GM19239 (cell line): Measurements from ENCODE around the gene XPC.
A peak's percentile ranks its signal among the peaks of the same experiment; 100 is the strongest.
"Not testable (repeated sequence)": the region's sequence is repeated elsewhere in the genome, so short reads cannot be mapped to it uniquely, and the experiment has no call there.

Experiments used
- DNase-seq: peaks from one replicate; pipeline ENCODE4 v3.0.0; 2011; ENCODE audit warnings: low spot score; ENCODE audit not compliant: insufficient read length
- FAIRE-seq: peaks from 2 replicates; lab custom pipeline; 2011; peaks lifted over from hg19 to GRCh38; lab: Jason Lieb, UNC

XPC gene

GRCh38 chr3:14178247-14179113, at the start of gene XPC, which contains the start of gene LSM3:
Gene XPC, minus strand, starts transcription at chr3:14178601. Its CDS starts 33 bp downstream, at chr3:14178568.
Gene LSM3, plus strand, starts transcription at chr3:14178817. Its CDS starts 44 bp downstream, at chr3:14178861.
- DNase-seq (peak; percentile 84), FAIRE-seq (peak; percentile 98)

GRCh38 chr3:14227856-14228255, 49.5 kb upstream of the XPC start:
- DNase-seq (no peak), FAIRE-seq (no peak)

- FAIRE-seq, DNase-seq: not testable (repeated sequence)
Measured at GRCh38 chr3:14226351-14226750, 48.0 kb upstream of the XPC start.

GRCh38 chr3:14225421-14225820, 47.0 kb upstream of the XPC start:
- FAIRE-seq (no peak), DNase-seq (no peak)

GRCh38 chr3:14224895-14225294, 46.5 kb upstream of the XPC start:
- FAIRE-seq (no peak), DNase-seq (no peak)

- no peak for DNase-seq
- FAIRE-seq = peak; percentile 44
Measured at GRCh38 chr3:14223595-14223994, 45.2 kb upstream of the XPC start.

GRCh38 chr3:14222900-14223594, 44.6 kb upstream of the XPC start:
- DNase-seq (no peak), FAIRE-seq (no peak)

- FAIRE-seq = no peak
- no peak for DNase-seq
Measured at GRCh38 chr3:14222457-14222856, 44.1 kb upstream of the XPC start.

- no peak for FAIRE-seq
- no peak for DNase-seq
Measured at GRCh38 chr3:14221902-14222301, 43.5 kb upstream of the XPC start.

GRCh38 chr3:14220933-14221332, 42.5 kb upstream of the XPC start:
- no peak for DNase-seq
- FAIRE-seq = no peak

- FAIRE-seq = no peak
- no peak for DNase-seq
Measured at GRCh38 chr3:14218355-14218754, 40.0 kb upstream of the XPC start.

- FAIRE-seq (no peak), DNase-seq (no peak)
Measured at GRCh38 chr3:14216257-14217048, 38.1 kb upstream of the XPC start.

GRCh38 chr3:14214764-14215163, 36.4 kb upstream of the XPC start:
- FAIRE-seq (no peak), DNase-seq (no peak)

- FAIRE-seq (no peak), DNase-seq (no peak)
Measured at GRCh38 chr3:14213066-14213774, 34.8 kb upstream of the XPC start.

- DNase-seq = no peak
- no peak for FAIRE-seq
Measured at GRCh38 chr3:14212032-14212431, 33.6 kb upstream of the XPC start.

- DNase-seq (no peak), FAIRE-seq (no peak)
Measured at GRCh38 chr3:14211621-14212020, 33.2 kb upstream of the XPC start.

GRCh38 chr3:14210843-14211594, 32.6 kb upstream of the XPC start:
- DNase-seq = no peak
- no peak for FAIRE-seq

- FAIRE-seq (no peak), DNase-seq (no peak)
Measured at GRCh38 chr3:14210290-14210688, 31.9 kb upstream of the XPC start.

GRCh38 chr3:14209581-14210289, 31.3 kb upstream of the XPC start:
- DNase-seq (no peak), FAIRE-seq (no peak)
